ENCODE measurements around the gene SZRD1. TPM values are rescaled to one million over a fixed set of nuclear protein-coding genes. Genes with fewer than 3 reads are reported as not detected.

The SZRD1 gene
- total and polyA plus RNA-seq, 9 of the 15 experiments (the other 6 are each of a cell fraction or from before 2014, with no cell fraction given) = 3.9 to 149 (median 82.5) TPM

DNA sequence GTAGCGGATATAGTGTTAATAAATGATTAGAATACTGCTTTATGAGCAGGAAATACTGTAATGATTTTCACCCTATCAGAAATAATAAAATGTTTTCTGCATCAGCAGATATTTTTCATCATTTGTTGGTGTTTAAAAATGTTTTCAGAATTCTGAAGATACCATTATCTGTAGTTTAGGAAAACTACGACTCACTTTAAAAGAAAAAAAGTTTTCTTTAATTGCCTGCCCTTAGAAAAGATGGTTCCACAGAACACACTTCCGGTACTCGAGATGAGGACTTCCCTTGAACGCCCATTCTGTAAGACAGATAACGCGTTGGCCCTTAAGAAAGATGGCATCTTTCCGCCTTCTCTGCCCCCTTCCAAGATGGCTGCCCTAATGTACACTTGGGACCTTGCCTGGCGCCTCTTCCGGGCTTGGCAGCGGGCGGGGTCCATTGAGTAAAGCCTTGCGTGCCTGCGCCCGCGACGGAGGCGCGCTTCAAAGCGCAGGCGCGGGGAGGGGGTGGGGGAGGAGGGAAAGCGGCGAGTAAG is at the start of gene SZRD1 (continued):
- TF ChIP-seq, protein P1, sequence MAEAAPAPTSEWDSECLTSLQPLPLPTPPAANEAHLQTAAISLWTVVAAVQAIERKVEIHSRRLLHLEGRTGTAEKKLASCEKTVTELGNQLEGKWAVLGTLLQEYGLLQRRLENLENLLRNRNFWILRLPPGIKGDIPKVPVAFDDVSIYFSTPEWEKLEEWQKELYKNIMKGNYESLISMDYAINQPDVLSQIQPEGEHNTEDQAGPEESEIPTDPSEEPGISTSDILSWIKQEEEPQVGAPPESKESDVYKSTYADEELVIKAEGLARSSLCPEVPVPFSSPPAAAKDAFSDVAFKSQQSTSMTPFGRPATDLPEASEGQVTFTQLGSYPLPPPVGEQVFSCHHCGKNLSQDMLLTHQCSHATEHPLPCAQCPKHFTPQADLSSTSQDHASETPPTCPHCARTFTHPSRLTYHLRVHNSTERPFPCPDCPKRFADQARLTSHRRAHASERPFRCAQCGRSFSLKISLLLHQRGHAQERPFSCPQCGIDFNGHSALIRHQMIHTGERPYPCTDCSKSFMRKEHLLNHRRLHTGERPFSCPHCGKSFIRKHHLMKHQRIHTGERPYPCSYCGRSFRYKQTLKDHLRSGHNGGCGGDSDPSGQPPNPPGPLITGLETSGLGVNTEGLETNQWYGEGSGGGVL (CRISPR knock-in tag; IDR thresholded peaks at IDR 0.05) = no peak
- TF ChIP-seq U2AF2 (optimal IDR thresholded peaks at IDR 0.05; ENCODE audit: low read depth, low read length) (no peak), TFAM (CRISPR knock-in tag; conservative IDR thresholded peaks at IDR 0.05) (no peak), ILK (tag; IDR thresholded peaks at IDR 0.05; ENCODE audit: borderline replicate concordance, low read depth) (no peak), FOXA1 (IDR thresholded peaks at IDR 0.05; ENCODE audit: borderline replicate concordance) (no peak), ZC3H11A (IDR thresholded peaks at IDR 0.05; ENCODE audit: low read depth, low read length) (0 out of 2 replicates have a peak, but pooled peaks have one; percentile 36), NFIC (IDR thresholded peaks at IDR 0.05) (no peak; the same call in 1 of the 2 replicates), CBX3 (IDR thresholded peaks at IDR 0.05; ENCODE audit: borderline replicate concordance in 1 of 2, low read length in 2 of 2) (peak in 1 of 2 experiments; percentile 46; a peak in 1 of 3 replicates), SIRT6 (IDR thresholded peaks at IDR 0.05; ENCODE audit: low read depth, low read length) (no peak), FOXA3 (CRISPR knock-in tag; conservative IDR thresholded peaks at IDR 0.05 in 1 of 2, IDR thresholded peaks at IDR 0.05 in 1 of 2) (peak; percentile 97 to 99), TRIM24 (IDR thresholded peaks at IDR 0.05) (no peak), ZNF717 (CRISPR knock-in tag; IDR thresholded peaks at IDR 0.05) (no peak), MTA1 (IDR thresholded peaks at IDR 0.05; ENCODE audit: borderline replicate concordance) (peak; percentile 95)
- TF ChIP-seq, protein P2, sequence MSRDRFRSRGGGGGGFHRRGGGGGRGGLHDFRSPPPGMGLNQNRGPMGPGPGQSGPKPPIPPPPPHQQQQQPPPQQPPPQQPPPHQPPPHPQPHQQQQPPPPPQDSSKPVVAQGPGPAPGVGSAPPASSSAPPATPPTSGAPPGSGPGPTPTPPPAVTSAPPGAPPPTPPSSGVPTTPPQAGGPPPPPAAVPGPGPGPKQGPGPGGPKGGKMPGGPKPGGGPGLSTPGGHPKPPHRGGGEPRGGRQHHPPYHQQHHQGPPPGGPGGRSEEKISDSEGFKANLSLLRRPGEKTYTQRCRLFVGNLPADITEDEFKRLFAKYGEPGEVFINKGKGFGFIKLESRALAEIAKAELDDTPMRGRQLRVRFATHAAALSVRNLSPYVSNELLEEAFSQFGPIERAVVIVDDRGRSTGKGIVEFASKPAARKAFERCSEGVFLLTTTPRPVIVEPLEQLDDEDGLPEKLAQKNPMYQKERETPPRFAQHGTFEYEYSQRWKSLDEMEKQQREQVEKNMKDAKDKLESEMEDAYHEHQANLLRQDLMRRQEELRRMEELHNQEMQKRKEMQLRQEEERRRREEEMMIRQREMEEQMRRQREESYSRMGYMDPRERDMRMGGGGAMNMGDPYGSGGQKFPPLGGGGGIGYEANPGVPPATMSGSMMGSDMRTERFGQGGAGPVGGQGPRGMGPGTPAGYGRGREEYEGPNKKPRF (IDR thresholded peaks at IDR 0.05; ENCODE audit: low read depth, low read length) = no peak
- TF ChIP-seq, protein P3, sequence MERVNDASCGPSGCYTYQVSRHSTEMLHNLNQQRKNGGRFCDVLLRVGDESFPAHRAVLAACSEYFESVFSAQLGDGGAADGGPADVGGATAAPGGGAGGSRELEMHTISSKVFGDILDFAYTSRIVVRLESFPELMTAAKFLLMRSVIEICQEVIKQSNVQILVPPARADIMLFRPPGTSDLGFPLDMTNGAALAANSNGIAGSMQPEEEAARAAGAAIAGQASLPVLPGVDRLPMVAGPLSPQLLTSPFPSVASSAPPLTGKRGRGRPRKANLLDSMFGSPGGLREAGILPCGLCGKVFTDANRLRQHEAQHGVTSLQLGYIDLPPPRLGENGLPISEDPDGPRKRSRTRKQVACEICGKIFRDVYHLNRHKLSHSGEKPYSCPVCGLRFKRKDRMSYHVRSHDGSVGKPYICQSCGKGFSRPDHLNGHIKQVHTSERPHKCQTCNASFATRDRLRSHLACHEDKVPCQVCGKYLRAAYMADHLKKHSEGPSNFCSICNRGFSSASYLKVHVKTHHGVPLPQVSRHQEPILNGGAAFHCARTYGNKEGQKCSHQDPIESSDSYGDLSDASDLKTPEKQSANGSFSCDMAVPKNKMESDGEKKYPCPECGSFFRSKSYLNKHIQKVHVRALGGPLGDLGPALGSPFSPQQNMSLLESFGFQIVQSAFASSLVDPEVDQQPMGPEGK (CRISPR knock-in tag; IDR thresholded peaks at IDR 0.05; ENCODE audit: borderline replicate concordance) = no peak
- TF ChIP-seq, protein P4, sequence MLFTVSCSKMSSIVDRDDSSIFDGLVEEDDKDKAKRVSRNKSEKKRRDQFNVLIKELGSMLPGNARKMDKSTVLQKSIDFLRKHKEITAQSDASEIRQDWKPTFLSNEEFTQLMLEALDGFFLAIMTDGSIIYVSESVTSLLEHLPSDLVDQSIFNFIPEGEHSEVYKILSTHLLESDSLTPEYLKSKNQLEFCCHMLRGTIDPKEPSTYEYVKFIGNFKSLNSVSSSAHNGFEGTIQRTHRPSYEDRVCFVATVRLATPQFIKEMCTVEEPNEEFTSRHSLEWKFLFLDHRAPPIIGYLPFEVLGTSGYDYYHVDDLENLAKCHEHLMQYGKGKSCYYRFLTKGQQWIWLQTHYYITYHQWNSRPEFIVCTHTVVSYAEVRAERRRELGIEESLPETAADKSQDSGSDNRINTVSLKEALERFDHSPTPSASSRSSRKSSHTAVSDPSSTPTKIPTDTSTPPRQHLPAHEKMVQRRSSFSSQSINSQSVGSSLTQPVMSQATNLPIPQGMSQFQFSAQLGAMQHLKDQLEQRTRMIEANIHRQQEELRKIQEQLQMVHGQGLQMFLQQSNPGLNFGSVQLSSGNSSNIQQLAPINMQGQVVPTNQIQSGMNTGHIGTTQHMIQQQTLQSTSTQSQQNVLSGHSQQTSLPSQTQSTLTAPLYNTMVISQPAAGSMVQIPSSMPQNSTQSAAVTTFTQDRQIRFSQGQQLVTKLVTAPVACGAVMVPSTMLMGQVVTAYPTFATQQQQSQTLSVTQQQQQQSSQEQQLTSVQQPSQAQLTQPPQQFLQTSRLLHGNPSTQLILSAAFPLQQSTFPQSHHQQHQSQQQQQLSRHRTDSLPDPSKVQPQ (CRISPR knock-in tag; IDR thresholded peaks at IDR 0.05; ENCODE audit: borderline replicate concordance) = no peak
- TF ChIP-seq, protein P5, sequence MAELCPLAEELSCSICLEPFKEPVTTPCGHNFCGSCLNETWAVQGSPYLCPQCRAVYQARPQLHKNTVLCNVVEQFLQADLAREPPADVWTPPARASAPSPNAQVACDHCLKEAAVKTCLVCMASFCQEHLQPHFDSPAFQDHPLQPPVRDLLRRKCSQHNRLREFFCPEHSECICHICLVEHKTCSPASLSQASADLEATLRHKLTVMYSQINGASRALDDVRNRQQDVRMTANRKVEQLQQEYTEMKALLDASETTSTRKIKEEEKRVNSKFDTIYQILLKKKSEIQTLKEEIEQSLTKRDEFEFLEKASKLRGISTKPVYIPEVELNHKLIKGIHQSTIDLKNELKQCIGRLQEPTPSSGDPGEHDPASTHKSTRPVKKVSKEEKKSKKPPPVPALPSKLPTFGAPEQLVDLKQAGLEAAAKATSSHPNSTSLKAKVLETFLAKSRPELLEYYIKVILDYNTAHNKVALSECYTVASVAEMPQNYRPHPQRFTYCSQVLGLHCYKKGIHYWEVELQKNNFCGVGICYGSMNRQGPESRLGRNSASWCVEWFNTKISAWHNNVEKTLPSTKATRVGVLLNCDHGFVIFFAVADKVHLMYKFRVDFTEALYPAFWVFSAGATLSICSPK (IDR thresholded peaks at IDR 0.05; ENCODE audit: borderline replicate concordance) = no peak
